H1 (cell line): ENCODE data around the gene FAM98C. TPM values are rescaled to one million over a fixed set of nuclear protein-coding genes. Genes with fewer than 3 reads are reported as not detected.

Experiments
- CTCF ChIA-PET: fragments of 300-600 bp; sonication (Branson Sonifier 250); formaldehyde crosslinking; loops from one replicate; lab custom pipeline; 2021; ENCODE audit not compliant: partially characterized antibody; lab: Charles Lee
- POLR2A ChIA-PET: fragments of 300-600 bp; sonication (Branson Sonifier 250); formaldehyde crosslinking; loops from one replicate; lab custom pipeline; 2021; ENCODE audit warnings: inconsistent platforms; ENCODE audit not compliant: partially characterized antibody; lab: Charles Lee
- DNase-seq, 2 experiments: peaks; one replicate each; pipeline versions ENCODE4 v3.0.0 to v3.0.0-alpha.2; 2010 to 2022; ENCODE audit warnings: low spot score in 2 of 2, low read depth in 1 of 2, mixed read lengths in 1 of 2
- FAIRE-seq: peaks from 2 replicates; lab custom pipeline; 2011; peaks lifted over from hg19 to GRCh38; lab: Jason Lieb, UNC
- H2AFZ ChIP-seq: 2 replicates; pipeline ENCODE4 v1.8.1; 2012; ENCODE audit warnings: low read length, inconsistent platforms
- H2AK5ac ChIP-seq: 2 replicates; pipeline ENCODE4 v1.6.1; 2013; ENCODE audit warnings: low read depth, low read length
- H2BK120ac ChIP-seq: replicated peaks from 2 replicates; pipeline ENCODE3; 2013; ENCODE audit warnings: low read depth, low read length, inconsistent platforms
- H2BK12ac ChIP-seq: 2 replicates; pipeline ENCODE4 v1.6.1; 2013; ENCODE audit warnings: low read depth, low read length
- H2BK15ac ChIP-seq: 2 replicates; pipeline ENCODE4 v1.6.1; 2013; ENCODE audit warnings: low read length
- H2BK20ac ChIP-seq: 2 replicates; pipeline ENCODE4 v1.6.1; 2013; ENCODE audit warnings: low read length
- H2BK5ac ChIP-seq: 2 replicates; pipeline ENCODE4 v1.6.1; 2013; ENCODE audit warnings: low read depth, low read length
- H3K14ac ChIP-seq: 2 replicates; pipeline ENCODE4 v1.6.1; 2013; ENCODE audit warnings: inconsistent platforms; ENCODE audit not compliant: insufficient read length
- H3K18ac ChIP-seq: 2 replicates; pipeline ENCODE4 v1.6.1; 2013; ENCODE audit warnings: low read length; ENCODE audit errors: extremely low read depth
- H3K23ac ChIP-seq: 2 replicates; pipeline ENCODE4 v1.6.1; 2013; ENCODE audit warnings: inconsistent platforms; ENCODE audit not compliant: insufficient read length
- H3K23me2 ChIP-seq: 2 replicates; pipeline ENCODE4 v1.6.1; 2013; ENCODE audit warnings: low read depth, low read length
- H3K27ac ChIP-seq: 2 replicates; pipeline ENCODE4 v1.6.1; 2011; ENCODE audit warnings: low read depth, low read length, inconsistent platforms
- H3K27me3 ChIP-seq, 4 experiments: replicated peaks in 1 of 4; 1 replicate in 1 of 4; 2 replicates in 3 of 4; pipeline versions ENCODE4 v1.6.1 to v1.8.1; 2011 to 2013; ENCODE audit warnings: low read length in 3 of 4, mild to moderate bottlenecking in 3 of 4, inconsistent platforms in 2 of 4, mixed read lengths in 2 of 4, moderate library complexity in 1 of 4; ENCODE audit not compliant: control insufficient read depth in 3 of 4, insufficient read depth in 3 of 4; ENCODE audit errors: extremely low read depth in 1 of 4
- H3K36me3 ChIP-seq, 4 experiments: 2 replicates each; pipeline versions ENCODE4 v1.6.1 to v1.8.1; 2011 to 2013; ENCODE audit warnings: mild to moderate bottlenecking in 4 of 4, low read length in 3 of 4, moderate library complexity in 2 of 4, control low read depth in 1 of 4, inconsistent platforms in 1 of 4; ENCODE audit not compliant: insufficient read depth in 4 of 4, control insufficient read depth in 2 of 4
- H3K4ac ChIP-seq: replicated peaks from 2 replicates; pipeline ENCODE3; 2013; ENCODE audit warnings: low read length, low read depth, mixed read lengths, inconsistent platforms; ENCODE audit not compliant: insufficient read length
- H3K4me1 ChIP-seq, 4 experiments: replicated peaks in 1 of 4; 1 replicate in 1 of 4; 2 replicates in 3 of 4; pipeline versions ENCODE4 v1.6.1 to v1.8.1; 2011 to 2013; ENCODE audit warnings: low read length in 3 of 4, inconsistent platforms in 2 of 4, mixed read lengths in 1 of 4; ENCODE audit not compliant: insufficient read depth in 4 of 4, control insufficient read depth in 3 of 4
- H3K4me2 ChIP-seq, 2 experiments: 2 replicates each; pipeline versions ENCODE4 v1.6.1 to v1.8.1; 2011 to 2013; ENCODE audit warnings: low read depth in 2 of 2, low read length in 2 of 2, control low read depth in 1 of 2, inconsistent platforms in 1 of 2, mild to moderate bottlenecking in 1 of 2; ENCODE audit not compliant: insufficient read depth in 1 of 2
- H3K4me3 ChIP-seq, 4 experiments: fragments of 200-600, 300-600 bp in 1 of 4; sonication (generic), shearing (Covaris generic), sonication (Bioruptor Twin) in 1 of 4; 2 replicates each; pipeline versions ENCODE4 v1.5.1 to v1.8.1; 2011 to 2016; ENCODE audit warnings: low read length in 4 of 4, low read depth in 3 of 4, control low read depth in 2 of 4, inconsistent platforms in 2 of 4, mild to moderate bottlenecking in 2 of 4, mixed read lengths in 1 of 4, moderate library complexity in 1 of 4; ENCODE audit not compliant: insufficient read depth in 2 of 4; ENCODE audit errors: extremely low read depth in 1 of 4
- H3K56ac ChIP-seq: replicated peaks from 2 replicates; pipeline ENCODE3; 2013; ENCODE audit warnings: low read depth, mild to moderate bottlenecking, mixed read lengths, low read length, inconsistent platforms; ENCODE audit not compliant: insufficient read length
- H3K79me1 ChIP-seq: 2 replicates; pipeline ENCODE4 v1.6.1; 2013; ENCODE audit warnings: low read depth, low read length, control low read depth
- H3K79me2 ChIP-seq, 2 experiments: 2 replicates each; pipeline versions ENCODE4 v1.6.1 to v1.8.1; 2012 to 2013; ENCODE audit warnings: low read length in 2 of 2, mild to moderate bottlenecking in 2 of 2, inconsistent platforms in 1 of 2; ENCODE audit not compliant: insufficient read depth in 2 of 2, control insufficient read depth in 1 of 2
- H3K9ac ChIP-seq, 4 experiments: replicated peaks in 1 of 4; 1 replicate in 1 of 4; 2 replicates in 3 of 4; pipeline versions ENCODE4 v1.6.1 to v1.8.1; 2011 to 2013; ENCODE audit warnings: low read depth in 3 of 4, low read length in 3 of 4, control low read depth in 2 of 4, mild to moderate bottlenecking in 2 of 4, moderate library complexity in 2 of 4, inconsistent platforms in 1 of 4; ENCODE audit errors: extremely low read depth in 1 of 4
- H3K9me3 ChIP-seq, 2 experiments: 2 replicates each; pipeline versions ENCODE4 v1.6.1 to v1.8.1; 2012 to 2013; ENCODE audit warnings: mild to moderate bottlenecking in 2 of 2, moderate library complexity in 2 of 2, control low read depth in 1 of 2, inconsistent platforms in 1 of 2, low read depth in 1 of 2, low read length in 1 of 2, mixed read lengths in 1 of 2; ENCODE audit not compliant: insufficient read depth in 2 of 2
- H4K20me1 ChIP-seq, 2 experiments: replicated peaks in 1 of 2; 2 replicates each; pipeline versions ENCODE3 to v1.8.1; 2011 to 2013; ENCODE audit warnings: inconsistent platforms in 2 of 2, low read length in 2 of 2, mild to moderate bottlenecking in 1 of 2; ENCODE audit not compliant: insufficient read depth in 2 of 2, control insufficient read depth in 1 of 2
- H4K5ac ChIP-seq: 2 replicates; pipeline ENCODE4 v1.6.1; 2013; ENCODE audit warnings: low read length, low read depth, mixed read lengths, inconsistent platforms; ENCODE audit not compliant: insufficient read length
- H4K8ac ChIP-seq: 2 replicates; pipeline ENCODE4 v1.8.0; 2013; ENCODE audit warnings: mild to moderate bottlenecking, moderate library complexity, low read length, inconsistent platforms; ENCODE audit not compliant: insufficient read depth; ENCODE audit errors: extremely low read depth
- H4K91ac ChIP-seq: replicated peaks from 2 replicates; pipeline ENCODE3; 2013; ENCODE audit warnings: low read length, mixed read lengths, inconsistent platforms; ENCODE audit not compliant: insufficient read length
- CBX8 ChIP-seq: fragments of 300-800, 300-1000 bp; sonication (generic); IDR thresholded peaks from 2 replicates; pipeline ENCODE4 v1.7.1; 2016; ENCODE audit warnings: low read depth, low read length, borderline replicate concordance
- CTBP2 ChIP-seq: IDR thresholded peaks from 2 replicates; pipeline ENCODE4 v1.7.0; 2011; ENCODE audit warnings: borderline replicate concordance, mild to moderate bottlenecking, moderate library complexity, mixed read lengths, low read length; ENCODE audit not compliant: insufficient read depth, insufficient read length
- SP4 ChIP-seq: IDR thresholded peaks from 2 replicates; pipeline ENCODE4 v1.6.1; 2012; ENCODE audit warnings: low read length, inconsistent platforms
- WGBS, 2 experiments: shearing (Covaris generic) in 1 of 2; methylation state at CpG; one replicate each; pipeline versions ENCODE4 v1.1.6 to v1.1.7; 2013 to 2015; ENCODE audit warnings: low lambda C conversion rate in 2 of 2, mixed read lengths in 2 of 2, inconsistent platforms in 1 of 2, low coverage in 1 of 2, missing lambda C conversion rate in 1 of 2; ENCODE audit not compliant: insufficient replicate concordance in 2 of 2, insufficient coverage in 1 of 2, insufficient read length in 1 of 2; ENCODE audit errors: extremely low coverage in 1 of 2, missing lambda C conversion rate in 1 of 2; 5-methylcytosine and 5-hydroxymethylcytosine counted together
- polyA plus RNA-seq, 7 experiments: library from polyadenylated mRNA; depleted of rRNA in 3 of 7; stranded (reverse) in 5 of 7; unstranded in 2 of 7; fragments of >200 nt in 5 of 7; fragments of 200-250 nt in 2 of 7; gene quantifications; 1 replicate in 5 of 7; 2 replicates in 1 of 7; 4 replicates in 1 of 7; pipeline versions ENCODE4 v1.2.1 to v1.2.3, GENCODE V29; 2011 to 2013; ENCODE audit warnings: missing spikeins in 2 of 7, mixed read lengths in 2 of 7
- total RNA-seq: library from RNA; stranded (reverse); fragmentation: NEBNext Ultra II Directional; extraction: Animal tissue kit (Norgen Biotek cat#: 25700); gene quantifications from 2 replicates; pipeline ENCODE4 v1.2.1, GENCODE V29; 2021

The FAM98C gene
- total and polyA plus RNA-seq, 2 of the 8 experiments (the other 6 are each of a cell fraction or from before 2014, with no cell fraction given), result 6.1 to 9.4 TPM

DNA sequence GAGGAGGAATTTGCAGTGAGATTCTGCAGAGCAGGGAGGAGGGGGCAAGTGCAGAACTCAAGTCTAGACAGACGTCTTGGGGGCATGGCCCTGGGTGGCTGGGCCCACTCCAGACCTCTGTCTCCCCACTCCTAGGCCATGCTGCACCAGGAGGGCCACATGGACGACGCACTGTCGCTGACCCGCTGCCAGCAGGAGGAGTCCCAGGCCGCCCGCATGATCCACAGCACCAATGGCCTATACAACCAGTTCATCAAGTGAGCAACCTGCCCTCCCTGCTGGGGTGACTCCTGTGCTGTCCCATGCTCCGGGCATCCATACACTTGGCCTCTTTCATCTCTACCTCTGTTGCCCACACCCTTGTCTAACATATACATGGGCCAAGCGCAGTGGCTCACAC lies 48.7 kb downstream of the FAM98C start:
- no peak overlapping the region for H3K4me3 ChIP-seq
- H3K56ac ChIP-seq, result no peak overlapping the region
- 89% methylated on average over 9 of the region's 9 CpGs; no CpG with 5 or more reads in 1 of the 2 experiments for WGBS, 2 experiments
- no peak overlapping the region for H2BK20ac ChIP-seq
- no peak overlapping the region for H4K5ac ChIP-seq
- no peak overlapping the region for H3K18ac ChIP-seq
- H2AK5ac ChIP-seq, result no peak overlapping the region
- no peaks in the 10 kb centered on the region for H3K9me3 ChIP-seq
- no peak overlapping the region for H2BK12ac ChIP-seq
- TF ChIP-seq CTBP2 (no peak), CBX8 (no peak), SP4 (no peak)
- H2AFZ ChIP-seq, result no peak overlapping the region
- no peak overlapping the region for H4K91ac ChIP-seq
- H3K23me2 ChIP-seq, result no peaks in the 10 kb centered on the region
- H4K20me1 ChIP-seq, result peaks cover 2 to 4% of the 10 kb centered on the region in 2 experiments
- peaks cover 0 to 5% (median 2%) of the 10 kb centered on the region in 4 experiments; a peak in 5 of 7 replicates for H3K4me1 ChIP-seq
- H4K8ac ChIP-seq, result no peak overlapping the region
- H3K4me2 ChIP-seq, result no peak overlapping the region
- no peak for DNase-seq
- no peak overlapping the region for H3K23ac ChIP-seq
- peaks cover 6 to 18% (median 9%) of the 10 kb centered on the region in 4 experiments; a peak in 6 of 8 replicates for H3K36me3 ChIP-seq
- no peak overlapping the region for H3K4ac ChIP-seq
- H2BK120ac ChIP-seq, result no peak overlapping the region
- H3K79me1 ChIP-seq, result no peaks in the 10 kb centered on the region; the same call in 1 of the 2 replicates
- H3K14ac ChIP-seq, result no peak overlapping the region
- FAIRE-seq, result no peak
- POLR2A ChIA-PET, result interaction anchor here (0.7 to 2.0 kb wide), 8 partner anchors 12 to 61 kb away, joined by 3 to 7 read pairs (median 3); no protein-coding TSS in a partner anchor
- H3K79me2 ChIP-seq, result no peaks in the 10 kb centered on the region
- CTCF ChIA-PET, result interaction anchor here (3.1 kb wide), 1 partner anchor 48 kb away, joined by 22 read pairs; the partner anchor contains the start of gene FAM98C
- no peak overlapping the region for H2BK15ac ChIP-seq
- no peak overlapping the region for H3K27ac ChIP-seq
- H3K9ac ChIP-seq, result no peak overlapping the region
- no peak overlapping the region for H2BK5ac ChIP-seq
- no peaks in the 10 kb centered on the region for H3K27me3 ChIP-seq
